Suprapubic skin (tissue), 4 donors: Measurements from ENCODE around the gene GKAP1.

Experiments
- EP300 ChIP-seq: sonication (generic); formaldehyde crosslinking; IDR thresholded peaks from one replicate; pipeline ENCODE4 v1.6.1; 2017; ENCODE audit warnings: antibody characterized with exemption
- POLR2A ChIP-seq, 2 donors: fragments of 450-650 bp; IDR thresholded peaks; one replicate each; pipeline ENCODE4 v1.6.1; 2017; ENCODE audit warnings: antibody characterized with exemption in 2 of 2, mild to moderate bottlenecking in 2 of 2, moderate library complexity in 2 of 2
- POLR2AphosphoS5 ChIP-seq, 3 donors: sonication (generic); formaldehyde crosslinking; IDR thresholded peaks; one replicate each; pipeline ENCODE4 v1.6.1; 2017; ENCODE audit warnings: antibody characterized with exemption in 3 of 3
- TF ChIP-seq, protein P1 (sequence below), 2 donors: fragments of 200-600 bp in 1 of 2; fragments of 450-650 bp in 1 of 2; sonication (generic) in 1 of 2; IDR thresholded peaks; one replicate each; pipeline ENCODE4 v1.5.1; 2016 to 2019; ENCODE audit warnings: antibody characterized with exemption in 2 of 2, mild to moderate bottlenecking in 1 of 2, moderate library complexity in 1 of 2

DNA sequence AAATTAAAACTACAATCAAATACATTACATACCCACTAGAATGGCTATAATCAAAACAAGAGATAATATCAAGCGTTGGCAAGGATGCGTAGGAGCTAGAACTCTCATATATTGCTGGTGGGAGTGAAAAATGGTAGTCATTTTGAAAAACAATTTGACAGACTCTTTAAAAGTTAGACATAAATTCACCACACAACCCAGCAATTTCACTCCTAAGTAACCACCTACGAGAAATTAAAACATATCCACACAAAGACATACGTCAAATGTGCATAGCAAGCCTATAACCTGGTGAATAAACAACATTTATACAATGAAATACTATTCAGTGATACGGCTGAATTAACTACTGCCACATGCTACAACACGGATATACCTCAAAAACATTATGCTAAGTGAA is 44.7 kb downstream of the GKAP1 start:
- TF ChIP-seq, protein P1, sequence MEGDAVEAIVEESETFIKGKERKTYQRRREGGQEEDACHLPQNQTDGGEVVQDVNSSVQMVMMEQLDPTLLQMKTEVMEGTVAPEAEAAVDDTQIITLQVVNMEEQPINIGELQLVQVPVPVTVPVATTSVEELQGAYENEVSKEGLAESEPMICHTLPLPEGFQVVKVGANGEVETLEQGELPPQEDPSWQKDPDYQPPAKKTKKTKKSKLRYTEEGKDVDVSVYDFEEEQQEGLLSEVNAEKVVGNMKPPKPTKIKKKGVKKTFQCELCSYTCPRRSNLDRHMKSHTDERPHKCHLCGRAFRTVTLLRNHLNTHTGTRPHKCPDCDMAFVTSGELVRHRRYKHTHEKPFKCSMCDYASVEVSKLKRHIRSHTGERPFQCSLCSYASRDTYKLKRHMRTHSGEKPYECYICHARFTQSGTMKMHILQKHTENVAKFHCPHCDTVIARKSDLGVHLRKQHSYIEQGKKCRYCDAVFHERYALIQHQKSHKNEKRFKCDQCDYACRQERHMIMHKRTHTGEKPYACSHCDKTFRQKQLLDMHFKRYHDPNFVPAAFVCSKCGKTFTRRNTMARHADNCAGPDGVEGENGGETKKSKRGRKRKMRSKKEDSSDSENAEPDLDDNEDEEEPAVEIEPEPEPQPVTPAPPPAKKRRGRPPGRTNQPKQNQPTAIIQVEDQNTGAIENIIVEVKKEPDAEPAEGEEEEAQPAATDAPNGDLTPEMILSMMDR (IDR thresholded peaks at IDR 0.05) = no peak
- TF ChIP-seq POLR2A (IDR thresholded peaks at IDR 0.05) (no peak), EP300 (no peak), POLR2AphosphoS5 (IDR thresholded peaks at IDR 0.05) (no peak)
